Upper lobe of left lung (tissue), 6 donors: ENCODE data around the gene MRPS5. TPM values are rescaled to one million over a fixed set of nuclear protein-coding genes. Genes with fewer than 3 reads are reported as not detected.
A peak's percentile ranks its signal among the peaks of the same experiment; 100 is the strongest.

ENCODE experiments used
- ATAC-seq, 2 donors: fragments of 200-7000 bp; cut with Tn5 transposase; one replicate each; pipeline ENCODE4 v1.9.1; 2022; ENCODE audit warnings: mild to moderate bottlenecking in 2 of 2, moderate library complexity in 2 of 2; ENCODE audit not compliant: low FRiP score in 2 of 2
- DNase-seq, 2 donors: peaks; one replicate each; pipeline ENCODE4 v3.0.0-alpha.2; 2019 to 2020
- H3K27ac ChIP-seq, 4 donors: fragments of 200-600 bp; sonication (generic); one replicate each; pipeline ENCODE4 v1.5.1; 2016 to 2019
- H3K27me3 ChIP-seq, 4 donors: fragments of 200-600 bp; sonication (generic); one replicate each; pipeline ENCODE4 v1.5.1; 2017 to 2019
- H3K36me3 ChIP-seq, 4 donors: fragments of 200-600 bp; sonication (generic); one replicate each; pipeline ENCODE4 v1.5.1; 2016 to 2019
- H3K4me1 ChIP-seq, 4 donors: fragments of 200-600 bp; sonication (generic); one replicate each; pipeline ENCODE4 v1.5.1; 2018 to 2019
- H3K4me3 ChIP-seq, 4 donors: fragments of 200-600 bp; sonication (generic); one replicate each; pipeline ENCODE4 v1.5.1; 2017 to 2019; ENCODE audit warnings: mild to moderate bottlenecking in 2 of 4, moderate library complexity in 1 of 4
- H3K9me3 ChIP-seq, 4 donors: fragments of 200-600 bp; sonication (generic); one replicate each; pipeline ENCODE4 v1.5.1; 2018 to 2019
- EP300 ChIP-seq, 4 donors: sonication (generic); formaldehyde crosslinking; IDR thresholded peaks; one replicate each; pipeline ENCODE4 v1.5.1; 2017; ENCODE audit warnings: antibody characterized with exemption in 4 of 4, control low read depth in 2 of 4
- POLR2A ChIP-seq, 4 donors: fragments of 450-650 bp; IDR thresholded peaks; one replicate each; pipeline ENCODE4 v1.5.1; 2016 to 2017; ENCODE audit warnings: antibody characterized with exemption in 4 of 4, mild to moderate bottlenecking in 2 of 4
- POLR2AphosphoS5 ChIP-seq, 2 donors: sonication (generic); formaldehyde crosslinking; IDR thresholded peaks; one replicate each; pipeline ENCODE4 v1.5.1; 2017; ENCODE audit warnings: antibody characterized with exemption in 2 of 2
- WGBS, 2 donors: methylation state at CpG; one replicate each; pipeline ENCODE4 v1.1.5; 2017 to 2018; 5-methylcytosine and 5-hydroxymethylcytosine counted together
- total RNA-seq, 6 donors: library from RNA; depleted of rRNA in 4 of 6; stranded (reverse); fragments of >200 nt in 4 of 6; gene quantifications; one replicate each; pipeline versions ENCODE4 v1.1.0 to v1.2.1, GENCODE V29; 2016 to 2021
- TF ChIP-seq, protein P1 (sequence below), 6 experiments: fragments of 450-650 bp in 4 of 6; fragments of 200-600 bp in 2 of 6; sonication (generic) in 2 of 6; IDR thresholded peaks; one replicate each; pipeline ENCODE4 v1.5.1; 2016 to 2019; ENCODE audit warnings: antibody characterized with exemption in 6 of 6
- donor health status: DM: no; HTN: no; CAD: no; lungs with moderate emphysema.
- donor health status: DM: no; HTN: yes; CAD: no; lungs with severe emphysema.

Gene MRPS5
- total RNA-seq, 6 donors from 2014 or later, result 37.5 to 77.5 (median 47.9) TPM

DNA sequence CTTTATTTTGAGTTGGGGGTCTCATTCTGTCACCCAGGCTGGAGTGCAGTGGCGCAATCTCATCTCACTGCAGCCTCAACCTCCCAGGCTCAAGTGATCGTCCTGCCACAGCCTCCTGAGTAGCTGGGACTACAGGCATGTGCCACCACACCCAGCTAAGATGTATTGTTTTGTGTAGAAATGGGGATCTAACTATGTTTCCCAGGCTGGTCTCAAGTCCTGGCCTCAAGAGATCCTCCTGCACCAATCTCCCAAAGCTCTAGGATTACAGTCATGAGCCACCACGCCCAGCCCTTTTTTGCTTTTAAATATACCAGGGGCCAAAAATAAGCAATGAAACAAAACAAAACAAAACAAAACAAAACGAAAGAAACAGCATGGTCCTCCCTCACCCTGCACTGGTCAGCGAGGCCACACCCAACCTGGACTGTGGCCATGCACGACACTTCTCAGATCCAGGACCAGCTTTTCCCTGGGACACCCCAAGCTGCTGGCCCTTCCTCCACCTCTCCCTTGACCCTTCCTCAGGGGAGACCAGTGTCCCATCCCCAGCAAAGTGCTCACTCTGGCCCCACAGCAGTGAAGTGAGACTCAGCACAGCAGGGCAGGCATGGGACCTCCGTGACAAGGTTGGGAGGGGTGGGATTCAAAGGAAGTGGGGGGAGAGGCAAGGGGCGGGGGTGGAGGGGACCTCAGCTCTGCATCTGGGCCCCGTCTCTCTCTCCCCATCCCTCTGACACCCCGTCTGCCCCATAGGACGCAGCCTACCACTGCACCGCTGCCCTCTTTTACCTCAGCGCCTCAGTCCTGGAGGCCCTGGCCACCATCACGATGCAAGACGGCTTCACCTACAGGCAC lies 72.6 kb downstream of the MRPS5 start:
- Histone ChIP-seq H3K4me1 (peaks cover 0 to 7% (median 3%) of the 10 kb centered on the region in 4 donors), H3K36me3 (no peaks in the 10 kb centered on the region), H3K9me3 (no peaks in the 10 kb centered on the region), H3K27ac (no peak overlapping the region), H3K4me3 (no peak overlapping the region), H3K27me3 (no peaks in the 10 kb centered on the region)
- no peak for DNase-seq
- 75 to 78% methylated on average over 14 to 15 of the region's 15 CpGs for WGBS, 2 donors
- TF ChIP-seq EP300 (IDR thresholded peaks at IDR 0.05) (no peak), POLR2A (IDR thresholded peaks at IDR 0.05) (no peak), POLR2AphosphoS5 (IDR thresholded peaks at IDR 0.05) (no peak)
- TF ChIP-seq, protein P1, sequence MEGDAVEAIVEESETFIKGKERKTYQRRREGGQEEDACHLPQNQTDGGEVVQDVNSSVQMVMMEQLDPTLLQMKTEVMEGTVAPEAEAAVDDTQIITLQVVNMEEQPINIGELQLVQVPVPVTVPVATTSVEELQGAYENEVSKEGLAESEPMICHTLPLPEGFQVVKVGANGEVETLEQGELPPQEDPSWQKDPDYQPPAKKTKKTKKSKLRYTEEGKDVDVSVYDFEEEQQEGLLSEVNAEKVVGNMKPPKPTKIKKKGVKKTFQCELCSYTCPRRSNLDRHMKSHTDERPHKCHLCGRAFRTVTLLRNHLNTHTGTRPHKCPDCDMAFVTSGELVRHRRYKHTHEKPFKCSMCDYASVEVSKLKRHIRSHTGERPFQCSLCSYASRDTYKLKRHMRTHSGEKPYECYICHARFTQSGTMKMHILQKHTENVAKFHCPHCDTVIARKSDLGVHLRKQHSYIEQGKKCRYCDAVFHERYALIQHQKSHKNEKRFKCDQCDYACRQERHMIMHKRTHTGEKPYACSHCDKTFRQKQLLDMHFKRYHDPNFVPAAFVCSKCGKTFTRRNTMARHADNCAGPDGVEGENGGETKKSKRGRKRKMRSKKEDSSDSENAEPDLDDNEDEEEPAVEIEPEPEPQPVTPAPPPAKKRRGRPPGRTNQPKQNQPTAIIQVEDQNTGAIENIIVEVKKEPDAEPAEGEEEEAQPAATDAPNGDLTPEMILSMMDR (IDR thresholded peaks at IDR 0.05), result no peak
- ATAC-seq, result peak in 1 of 2 donors; percentile 26

DNA sequence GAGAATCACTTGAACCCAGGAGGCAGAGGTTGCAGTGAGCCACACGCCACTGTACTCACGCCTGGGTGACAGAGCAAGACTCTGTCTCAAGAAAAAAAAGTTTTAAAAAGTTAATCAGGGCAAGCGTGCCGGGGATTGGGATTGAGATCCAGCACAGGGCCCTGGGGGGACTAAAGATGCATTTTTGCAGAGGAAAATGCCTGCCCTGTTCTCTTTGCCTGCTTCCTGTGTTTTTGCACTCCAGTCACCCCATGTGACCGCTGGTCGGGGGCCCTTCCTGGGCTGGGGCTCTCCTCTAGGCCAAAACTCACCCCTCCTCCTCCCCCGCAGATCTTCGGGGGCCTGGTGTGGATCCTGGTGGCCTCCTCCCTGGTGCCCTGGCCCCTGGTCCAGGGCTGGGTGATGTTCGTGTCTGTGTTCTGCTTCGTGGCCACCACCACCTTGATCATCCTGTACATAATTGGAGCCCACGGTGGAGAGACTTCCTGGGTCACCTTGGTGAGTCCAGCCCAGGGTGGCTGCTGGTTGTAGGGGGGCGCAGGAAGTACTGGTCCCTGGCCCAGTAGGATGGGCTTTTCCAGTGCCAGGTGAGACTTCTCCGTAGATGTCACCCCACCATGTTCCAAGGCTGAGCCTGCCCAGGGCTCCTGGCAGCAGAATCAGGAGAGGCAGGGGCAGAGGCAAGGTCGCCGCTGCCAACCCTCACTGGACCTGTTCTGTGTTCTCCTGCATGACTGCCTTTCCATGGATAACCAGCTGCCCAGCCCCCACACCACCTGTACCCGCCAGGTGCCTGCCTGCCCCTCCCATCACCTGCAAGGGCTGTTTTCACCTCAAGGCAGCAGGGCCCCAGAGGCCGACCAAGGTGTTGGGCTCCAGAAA lies 73.7 kb downstream of the MRPS5 start:
- peak in 1 of 2 donors; percentile 53 for DNase-seq
- no peak overlapping the region for H3K27ac ChIP-seq

DNA sequence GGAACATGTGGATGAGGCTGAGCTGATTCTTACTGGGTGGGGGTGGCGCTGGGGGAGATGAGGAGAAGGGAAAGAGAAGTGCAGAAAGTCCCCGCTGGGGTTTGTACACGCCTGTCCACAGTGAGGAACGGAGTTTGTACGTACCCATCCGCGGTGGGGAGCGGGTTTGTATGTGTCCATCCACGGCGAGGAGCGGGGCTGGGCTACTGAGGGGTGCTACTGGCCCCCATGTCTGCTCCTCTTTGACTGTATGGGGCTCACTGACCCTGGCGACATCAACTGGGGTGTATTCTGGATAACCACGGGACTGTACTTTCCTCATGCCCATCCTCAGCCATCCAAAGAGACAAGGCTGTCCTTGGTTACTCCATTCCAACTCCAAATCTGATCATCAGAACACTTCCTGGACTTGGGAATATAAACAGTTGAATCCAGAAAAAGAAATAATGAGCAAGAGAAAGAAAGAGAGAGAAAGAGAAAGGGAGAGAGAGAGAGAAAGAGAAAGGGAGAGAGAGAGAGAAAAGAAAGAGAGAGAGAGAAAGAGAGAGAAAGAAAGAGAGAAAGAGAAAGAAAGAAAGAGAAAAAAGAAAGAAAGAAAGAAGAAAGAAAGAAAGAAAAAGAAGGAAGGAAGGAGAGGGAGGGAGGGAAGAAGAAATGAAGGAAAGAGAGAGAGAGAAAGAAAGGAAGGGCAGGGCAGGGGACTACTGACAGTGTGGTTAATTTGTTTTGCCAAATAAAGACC lies 75.1 kb downstream of the MRPS5 start:
- Histone ChIP-seq H3K9me3 (no peaks in the 10 kb centered on the region), H3K27ac (no peak overlapping the region), H3K27me3 (no peaks in the 10 kb centered on the region), H3K36me3 (no peaks in the 10 kb centered on the region), H3K4me3 (no peak overlapping the region), H3K4me1 (peaks cover 0 to 24% (median 11%) of the 10 kb centered on the region in 4 donors)
- 88 to 96% methylated on average over 13 of the region's 13 CpGs for WGBS, 2 donors
- ATAC-seq, result no peak
- no peak for DNase-seq
- TF ChIP-seq, protein P1 (IDR thresholded peaks at IDR 0.05), result no peak
- no peak for TF ChIP-seq POLR2A (IDR thresholded peaks at IDR 0.05)
- no peak for TF ChIP-seq POLR2AphosphoS5 (IDR thresholded peaks at IDR 0.05)
- no peak for TF ChIP-seq EP300 (IDR thresholded peaks at IDR 0.05)

More for the DNA sequence above, 73.7 kb downstream of the MRPS5 start:
- 74 to 75% methylated on average over 11 to 17 of the region's 17 CpGs for WGBS, 2 donors
- H3K36me3 ChIP-seq, result no peaks in the 10 kb centered on the region
- no peaks in the 10 kb centered on the region for H3K9me3 ChIP-seq
- no peak overlapping the region for H3K4me3 ChIP-seq
- H3K27me3 ChIP-seq, result no peaks in the 10 kb centered on the region
- no peak for ATAC-seq
- TF ChIP-seq POLR2A (IDR thresholded peaks at IDR 0.05), result no peak
- TF ChIP-seq POLR2AphosphoS5 (IDR thresholded peaks at IDR 0.05), result no peak
- H3K4me1 ChIP-seq, result peaks cover 0 to 11% (median 4%) of the 10 kb centered on the region in 4 donors

DNA sequence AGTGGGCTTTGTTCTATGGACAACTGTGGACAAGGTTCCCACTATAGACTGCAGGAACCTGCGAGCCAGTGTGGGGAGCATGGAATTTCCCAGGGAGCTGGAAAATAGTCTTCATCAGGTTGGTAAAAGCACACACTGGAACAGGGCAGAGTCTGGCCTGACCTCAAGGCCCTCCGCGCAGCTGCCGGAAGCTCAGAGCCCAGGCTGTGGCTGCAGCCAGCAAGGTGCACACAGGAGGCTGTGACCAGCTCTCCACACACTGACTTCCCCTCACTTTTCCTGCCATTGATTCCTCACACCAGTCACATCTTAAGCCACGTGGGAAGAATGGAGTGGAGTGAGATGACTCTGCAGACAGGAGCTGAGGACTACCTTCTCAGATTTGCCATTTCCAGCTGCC lies 77.0 kb downstream of the MRPS5 start:
- Histone ChIP-seq H3K9me3 (no peaks in the 10 kb centered on the region), H3K27me3 (no peaks in the 10 kb centered on the region), H3K36me3 (no peaks in the 10 kb centered on the region), H3K4me1 (peaks cover 5 to 24% (median 12%) of the 10 kb centered on the region in 4 donors), H3K27ac (no peak overlapping the region), H3K4me3 (no peak overlapping the region)
- 45 to 61% methylated on average over 2 to 5 of the region's 5 CpGs for WGBS, 2 donors
- DNase-seq (peak in 1 of 2 donors; percentile 51), ATAC-seq (no peak)
- no peak for TF ChIP-seq POLR2AphosphoS5 (IDR thresholded peaks at IDR 0.05)
- TF ChIP-seq EP300 (IDR thresholded peaks at IDR 0.05), result no peak
- TF ChIP-seq, protein P1 (IDR thresholded peaks at IDR 0.05), result no peak
- no peak for TF ChIP-seq POLR2A (IDR thresholded peaks at IDR 0.05)
